ENCODE results near the gene PPARD. TPM values are rescaled to one million over a fixed set of nuclear protein-coding genes. Genes with fewer than 3 reads are reported as not detected.

Gene PPARD
- total RNA-seq, result 33.1 and 33.8 TPM in 2 replicates
- long read RNA-seq, partial matches to known transcripts, result 4 of 9 reads
- long read RNA-seq, other reads (novel, unspliced or antisense), result 5 of 9 reads

GRCh38 chr6:35342258-35343091 lies at the start of gene PPARD:
TSS of gene PPARD (plus strand) at chr6:35342558. CDS start at chr6:35411088, 68,530 bp downstream.
- peak within 1 kb of the TSS; percentile 95 for H3K27ac Mint-ChIP-seq (ENCODE audit: unreplicated experiment)
- no peaks in the 10 kb centered on the region for H3K9me3 Mint-ChIP-seq (ENCODE audit: unreplicated experiment)
- peaks cover 14% of the 10 kb centered on the region for H3K27me3 Mint-ChIP-seq (ENCODE audit: unreplicated experiment)
- peak within 1 kb of the TSS; percentile 96 for H3K4me3 Mint-ChIP-seq (ENCODE audit: unreplicated experiment)
- TF ChIP-seq CTCF (IDR thresholded peaks at IDR 0.05), result peak; percentile 99
- peak; percentile 100 for DNase-seq (ENCODE audit: extremely low spot score, unreplicated experiment)
- H3K36me3 Mint-ChIP-seq (ENCODE audit: unreplicated experiment), result peaks cover 6% of the 10 kb centered on the region
- peaks cover 23% of the 10 kb centered on the region for H3K4me1 Mint-ChIP-seq (ENCODE audit: unreplicated experiment)

GRCh38 chr6:35293681-35294080 lies 48.7 kb upstream of the PPARD start:
- Mint-ChIP-seq H3K9me3 (ENCODE audit: unreplicated experiment) (no peaks in the 10 kb centered on the region), H3K27me3 (ENCODE audit: unreplicated experiment) (no peaks in the 10 kb centered on the region), H3K27ac (ENCODE audit: unreplicated experiment) (no peak overlapping the region), H3K36me3 (ENCODE audit: unreplicated experiment) (peaks cover 26% of the 10 kb centered on the region), H3K4me1 (ENCODE audit: unreplicated experiment) (peaks cover 7% of the 10 kb centered on the region), H3K4me3 (ENCODE audit: unreplicated experiment) (no peak overlapping the region)
- no peak for DNase-seq (ENCODE audit: extremely low spot score, unreplicated experiment)
- TF ChIP-seq CTCF (IDR thresholded peaks at IDR 0.05), result no peak

GRCh38 chr6:35294308-35294945 lies 47.9 kb upstream of the PPARD start:
- Mint-ChIP-seq H3K27me3 (ENCODE audit: unreplicated experiment) (no peaks in the 10 kb centered on the region), H3K4me3 (ENCODE audit: unreplicated experiment) (no peak overlapping the region), H3K4me1 (ENCODE audit: unreplicated experiment) (peaks cover 7% of the 10 kb centered on the region), H3K9me3 (ENCODE audit: unreplicated experiment) (no peaks in the 10 kb centered on the region), H3K27ac (ENCODE audit: unreplicated experiment) (no peak overlapping the region), H3K36me3 (ENCODE audit: unreplicated experiment) (peaks cover 25% of the 10 kb centered on the region)
- DNase-seq (ENCODE audit: extremely low spot score, unreplicated experiment), result no peak
- peak; percentile 70 for TF ChIP-seq CTCF (IDR thresholded peaks at IDR 0.05)

GRCh38 chr6:35295036-35295435 lies 47.3 kb upstream of the PPARD start:
- Mint-ChIP-seq H3K36me3 (ENCODE audit: unreplicated experiment) (peaks cover 23% of the 10 kb centered on the region), H3K4me3 (ENCODE audit: unreplicated experiment) (no peak overlapping the region), H3K4me1 (ENCODE audit: unreplicated experiment) (peaks cover 7% of the 10 kb centered on the region)

More at GRCh38 chr6:35295036-35295435, 47.3 kb upstream of the PPARD start:
- DNase-seq (ENCODE audit: extremely low spot score, unreplicated experiment), result no peak
- H3K27me3 Mint-ChIP-seq (ENCODE audit: unreplicated experiment), result no peaks in the 10 kb centered on the region
- no peak for TF ChIP-seq CTCF (IDR thresholded peaks at IDR 0.05)
- H3K27ac Mint-ChIP-seq (ENCODE audit: unreplicated experiment), result no peak overlapping the region
- H3K9me3 Mint-ChIP-seq (ENCODE audit: unreplicated experiment), result no peaks in the 10 kb centered on the region
